ENCODE measurements around the gene KRT7. TPM values are rescaled to one million over a fixed set of nuclear protein-coding genes. Genes with fewer than 3 reads are reported as not detected.

Gene KRT7
- total RNA-seq, 1 donor from 2014 or later: 90.3 TPM

GRCh38 chr12:52291267-52291935 is 58.4 kb downstream of the KRT7 start, which contains the start of gene KRT81:
TSS of gene KRT81 (minus strand) at chr12:52291534. CDS start at chr12:52291465, 69 bp downstream.
- peaks cover 24% of the 10 kb centered on the region for H3K27me3 Mint-ChIP-seq (ENCODE audit: low read depth)

GRCh38 chr12:52293926-52294325 is 60.9 kb downstream of the KRT7 start:
- Mint-ChIP-seq H3K27me3 (ENCODE audit: low read depth) (peaks cover 45% of the 10 kb centered on the region), H3K4me3 (no peak overlapping the region), H3K9me3 (peaks cover 1% of the 10 kb centered on the region), H3K36me3 (no peaks in the 10 kb centered on the region), H3K4me1 (peaks cover 3% of the 10 kb centered on the region), H3K27ac (no peak overlapping the region)
- TF ChIP-seq, protein P1, sequence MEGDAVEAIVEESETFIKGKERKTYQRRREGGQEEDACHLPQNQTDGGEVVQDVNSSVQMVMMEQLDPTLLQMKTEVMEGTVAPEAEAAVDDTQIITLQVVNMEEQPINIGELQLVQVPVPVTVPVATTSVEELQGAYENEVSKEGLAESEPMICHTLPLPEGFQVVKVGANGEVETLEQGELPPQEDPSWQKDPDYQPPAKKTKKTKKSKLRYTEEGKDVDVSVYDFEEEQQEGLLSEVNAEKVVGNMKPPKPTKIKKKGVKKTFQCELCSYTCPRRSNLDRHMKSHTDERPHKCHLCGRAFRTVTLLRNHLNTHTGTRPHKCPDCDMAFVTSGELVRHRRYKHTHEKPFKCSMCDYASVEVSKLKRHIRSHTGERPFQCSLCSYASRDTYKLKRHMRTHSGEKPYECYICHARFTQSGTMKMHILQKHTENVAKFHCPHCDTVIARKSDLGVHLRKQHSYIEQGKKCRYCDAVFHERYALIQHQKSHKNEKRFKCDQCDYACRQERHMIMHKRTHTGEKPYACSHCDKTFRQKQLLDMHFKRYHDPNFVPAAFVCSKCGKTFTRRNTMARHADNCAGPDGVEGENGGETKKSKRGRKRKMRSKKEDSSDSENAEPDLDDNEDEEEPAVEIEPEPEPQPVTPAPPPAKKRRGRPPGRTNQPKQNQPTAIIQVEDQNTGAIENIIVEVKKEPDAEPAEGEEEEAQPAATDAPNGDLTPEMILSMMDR (IDR thresholded peaks at IDR 0.05; ENCODE audit: unreplicated experiment): no peak
- no peak for DNase-seq (ENCODE audit: low spot score in 2 of 2, unreplicated experiment in 2 of 2)

More at GRCh38 chr12:52291267-52291935, 58.4 kb downstream of the KRT7 start, which contains the start of gene KRT81:
- H3K9me3 Mint-ChIP-seq: no peaks in the 10 kb centered on the region
- no peak within 1 kb of the TSS for H3K27ac Mint-ChIP-seq
- H3K36me3 Mint-ChIP-seq: no peaks in the 10 kb centered on the region
- peaks cover 9% of the 10 kb centered on the region for H3K4me1 Mint-ChIP-seq
- H3K4me3 Mint-ChIP-seq: no peak within 1 kb of the TSS
- peak in 1 of 2 experiments; percentile 28 for DNase-seq (ENCODE audit: low spot score in 2 of 2, unreplicated experiment in 2 of 2)
- TF ChIP-seq, protein P1 (IDR thresholded peaks at IDR 0.05; ENCODE audit: unreplicated experiment): no peak

DNA sequence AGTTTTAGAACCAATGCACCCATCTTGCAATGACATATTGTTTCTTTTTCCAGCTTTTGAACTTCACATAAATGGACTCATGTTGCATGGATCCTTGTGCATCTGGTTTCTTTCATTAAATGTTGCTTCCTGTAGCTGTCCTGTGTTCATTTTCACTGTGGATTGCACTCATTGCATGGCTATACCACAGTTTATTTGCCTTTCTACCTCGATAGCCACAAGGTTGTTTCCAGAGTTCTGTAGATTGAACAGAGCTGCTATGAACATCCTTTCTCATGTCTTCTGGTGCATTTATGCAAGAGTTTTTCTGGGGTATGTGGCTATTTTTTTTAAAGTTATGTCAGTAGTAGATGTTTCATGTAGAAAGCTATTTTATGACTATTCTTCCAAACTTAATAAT is 61.8 kb downstream of the KRT7 start:
- TF ChIP-seq, protein P1 (IDR thresholded peaks at IDR 0.05; ENCODE audit: unreplicated experiment): no peak
- Mint-ChIP-seq H3K27me3 (ENCODE audit: low read depth) (peaks cover 53% of the 10 kb centered on the region), H3K9me3 (peaks cover 4% of the 10 kb centered on the region)

DNA sequence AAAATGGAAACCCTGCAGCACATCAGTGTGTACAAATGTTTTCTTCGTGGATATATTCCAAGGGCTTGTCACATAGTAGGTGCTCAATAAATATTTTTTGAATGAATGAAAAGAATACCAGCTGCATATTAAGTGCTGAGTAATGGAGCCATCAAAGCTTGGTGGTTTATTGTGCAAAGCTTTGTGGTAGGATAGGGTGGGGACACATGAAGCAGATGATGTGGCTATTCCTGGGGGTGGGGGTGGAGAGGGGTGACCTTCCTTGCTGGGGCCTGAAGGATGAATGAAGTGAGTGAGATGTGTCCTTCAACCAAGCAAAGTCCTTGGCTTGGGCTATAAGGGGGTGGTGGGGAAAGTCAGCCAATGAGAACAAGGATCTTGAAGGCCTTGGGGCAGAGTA is 62.6 kb downstream of the KRT7 start:
- H3K27me3 Mint-ChIP-seq (ENCODE audit: low read depth): peaks cover 57% of the 10 kb centered on the region
- H3K9me3 Mint-ChIP-seq: peaks cover 4% of the 10 kb centered on the region
- no peak overlapping the region for H3K4me3 Mint-ChIP-seq
- H3K36me3 Mint-ChIP-seq: no peaks in the 10 kb centered on the region
- TF ChIP-seq, protein P1 (IDR thresholded peaks at IDR 0.05; ENCODE audit: unreplicated experiment): no peak
- H3K27ac Mint-ChIP-seq: no peak overlapping the region
- DNase-seq (ENCODE audit: low spot score in 2 of 2, unreplicated experiment in 2 of 2): no peak
- peaks cover 3% of the 10 kb centered on the region for H3K4me1 Mint-ChIP-seq

More for the DNA sequence above, 61.8 kb downstream of the KRT7 start:
- no peak overlapping the region for H3K27ac Mint-ChIP-seq
- H3K4me1 Mint-ChIP-seq: peaks cover 3% of the 10 kb centered on the region
- no peak for DNase-seq (ENCODE audit: low spot score in 2 of 2, unreplicated experiment in 2 of 2)
- no peaks in the 10 kb centered on the region for H3K36me3 Mint-ChIP-seq
- H3K4me3 Mint-ChIP-seq: no peak overlapping the region

DNA sequence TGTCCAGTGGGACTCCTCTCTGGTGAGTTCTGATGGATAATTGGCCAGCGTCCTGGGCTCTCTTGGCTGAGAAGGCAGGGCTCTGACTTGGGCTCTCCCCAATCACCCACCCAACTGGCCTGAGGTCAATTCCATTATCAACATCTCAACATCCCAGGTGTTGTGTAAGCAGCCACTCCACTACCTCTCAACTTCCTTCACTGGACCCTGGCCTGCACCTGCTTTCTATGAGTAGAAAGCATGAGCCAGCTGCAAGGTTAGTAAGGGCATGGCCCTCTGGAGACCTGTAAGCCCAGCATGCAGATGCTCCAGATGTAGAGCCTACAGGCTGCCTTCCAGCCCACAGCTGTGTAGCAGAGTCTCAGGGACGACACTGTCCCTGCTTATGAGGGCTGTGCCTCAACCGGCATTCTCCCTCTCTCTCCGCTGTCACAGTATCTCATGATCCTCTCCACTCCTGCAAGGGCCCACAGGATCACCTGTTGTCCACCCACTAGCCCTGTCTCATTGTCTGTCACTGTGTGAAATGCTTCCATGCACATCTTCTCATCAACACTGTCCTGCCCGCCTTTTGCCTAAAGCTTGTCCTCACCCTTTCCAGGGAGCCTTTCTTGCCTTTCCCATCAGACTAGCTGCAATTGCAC is 63.7 kb downstream of the KRT7 start:
- H3K9me3 Mint-ChIP-seq: peaks cover 4% of the 10 kb centered on the region
- H3K27ac Mint-ChIP-seq: no peak overlapping the region
- H3K4me3 Mint-ChIP-seq: no peak overlapping the region
- peaks cover 60% of the 10 kb centered on the region for H3K27me3 Mint-ChIP-seq (ENCODE audit: low read depth)
- H3K36me3 Mint-ChIP-seq: no peaks in the 10 kb centered on the region
- TF ChIP-seq, protein P1 (IDR thresholded peaks at IDR 0.05; ENCODE audit: unreplicated experiment): no peak
- H3K4me1 Mint-ChIP-seq: no peaks in the 10 kb centered on the region
- no peak for DNase-seq (ENCODE audit: low spot score in 2 of 2, unreplicated experiment in 2 of 2)

Other genes with a start within 250 kb of the KRT7 start
- 20.3 to 24.3 TPM (median 22.0 TPM) in 3 replicates for gene TAMALIN, start 226.3 kb upstream of the KRT7 start, total RNA-seq
- gene NR4A1, start 181.8 kb upstream of the KRT7 start, total RNA-seq: 138 to 141 TPM (median 141 TPM) in 3 replicates
- gene ATG101, start 163.3 kb upstream of the KRT7 start, total RNA-seq: 29.4 to 32.8 TPM (median 32.6 TPM) in 3 replicates
- gene SMIM41, start 153.5 kb upstream of the KRT7 start, total RNA-seq: 0.16 TPM in 1 of 3 replicates, not detected in the others
- 2.7 to 3.0 TPM (median 3.0 TPM) in 3 replicates for gene KRT80, start 41.2 kb upstream of the KRT7 start, total RNA-seq
- gene KRT86, start 41.4 kb downstream of the KRT7 start, total RNA-seq: 0.16 TPM in 1 of 3 replicates, not detected in the others
- 0.16 TPM in 1 of 3 replicates, not detected in the others for gene KRT81, start 58.3 kb downstream of the KRT7 start, total RNA-seq
- gene KRT83, start 88.2 kb downstream of the KRT7 start, total RNA-seq: not detected in 3 replicates
- gene KRT85, start 134.2 kb downstream of the KRT7 start, total RNA-seq: not detected in 3 replicates
- gene KRT84, start 152.4 kb downstream of the KRT7 start, total RNA-seq: not detected in 3 replicates
- not detected in 3 replicates for gene KRT82, start 173.1 kb downstream of the KRT7 start, total RNA-seq
- not detected in 3 replicates for gene KRT75, start 201.1 kb downstream of the KRT7 start, total RNA-seq
- gene KRT6B, start 218.9 kb downstream of the KRT7 start, total RNA-seq: not detected in 3 replicates
- not detected in 3 replicates for gene KRT6C, start 240.6 kb downstream of the KRT7 start, total RNA-seq